ENCODE results near the gene ZNF619. TPM values are rescaled to one million over a fixed set of nuclear protein-coding genes. Genes with fewer than 3 reads are reported as not detected.

Gene ZNF619
- total RNA-seq, 1 experiment from 2014 or later = 4.4 TPM

DNA sequence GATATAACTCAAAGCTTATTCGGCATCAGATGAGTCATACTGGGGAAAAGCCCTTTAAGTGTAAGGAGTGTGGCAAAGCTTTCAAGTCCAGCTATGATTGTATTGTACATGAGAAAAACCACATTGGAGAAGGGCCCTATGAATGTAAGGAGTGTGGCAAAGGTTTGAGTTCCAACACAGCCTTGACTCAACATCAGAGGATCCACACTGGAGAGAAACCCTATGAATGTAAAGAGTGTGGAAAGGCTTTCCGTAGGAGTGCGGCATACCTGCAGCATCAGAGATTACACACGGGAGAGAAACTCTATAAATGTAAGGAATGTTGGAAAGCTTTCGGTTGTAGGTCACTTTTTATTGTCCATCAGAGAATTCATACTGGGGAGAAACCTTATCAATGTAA, 55.3 kb downstream of the ZNF619 start:
- DNase-seq (ENCODE audit: low read depth) = no peak

DNA sequence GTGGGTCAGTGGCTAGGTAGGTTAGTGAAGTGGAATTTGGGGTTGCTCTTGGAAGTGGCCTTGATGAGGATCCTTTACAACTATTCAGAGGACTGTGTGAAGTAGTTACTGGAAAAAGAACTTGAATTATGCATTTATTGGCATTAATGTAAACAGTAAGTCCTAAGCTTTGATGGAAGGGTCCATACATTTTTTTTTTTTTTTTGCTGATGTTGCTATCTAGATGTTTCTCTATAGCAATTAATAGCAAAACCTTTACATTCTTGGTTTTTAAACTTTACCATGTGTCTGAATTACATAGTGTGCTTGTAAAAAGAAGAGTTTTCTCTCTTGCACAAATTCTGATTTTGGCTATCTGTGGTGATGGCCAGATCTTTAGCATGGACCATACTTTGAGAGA, 57.4 kb downstream of the ZNF619 start:
- DNase-seq (ENCODE audit: low read depth) = no peak

Other genes starting within 250 kb of the ZNF619 start
- gene EIF1B, start 167.4 kb upstream of the ZNF619 start, total RNA-seq (2014; rRNA removed; shearing (Covaris generic)) = 7.8 and 15.4 TPM in 2 replicates
- not detected in 2 replicates for gene ENTPD3, start 89.9 kb upstream of the ZNF619 start, total RNA-seq (2014; rRNA removed; shearing (Covaris generic))
- gene RPL14, start 19.8 kb upstream of the ZNF619 start, total RNA-seq (2014; rRNA removed; shearing (Covaris generic)) = 237 and 242 TPM in 2 replicates
- 3.2 and 4.4 TPM in 2 replicates for gene ZNF620, start 28.9 kb downstream of the ZNF619 start, total RNA-seq (2014; rRNA removed; shearing (Covaris generic))
- 3.4 and 7.9 TPM in 2 replicates for gene ZNF621, start 47.8 kb downstream of the ZNF619 start, total RNA-seq (2014; rRNA removed; shearing (Covaris generic))